WI38 (cell line): ENCODE measurements around the gene CFL1.

Source experiments
- H3K4me3 ChIP-seq: 2 replicates; pipeline ENCODE4 v1.5.1; 2011; ENCODE audit warnings: low read depth, mild to moderate bottlenecking, control low read depth, low read length
- TF ChIP-seq, protein P1 (sequence below): IDR thresholded peaks from 2 replicates; pipeline ENCODE4 v1.5.1; 2012; ENCODE audit warnings: low read depth, mild to moderate bottlenecking, control low read depth, low read length

Gene CFL1

DNA sequence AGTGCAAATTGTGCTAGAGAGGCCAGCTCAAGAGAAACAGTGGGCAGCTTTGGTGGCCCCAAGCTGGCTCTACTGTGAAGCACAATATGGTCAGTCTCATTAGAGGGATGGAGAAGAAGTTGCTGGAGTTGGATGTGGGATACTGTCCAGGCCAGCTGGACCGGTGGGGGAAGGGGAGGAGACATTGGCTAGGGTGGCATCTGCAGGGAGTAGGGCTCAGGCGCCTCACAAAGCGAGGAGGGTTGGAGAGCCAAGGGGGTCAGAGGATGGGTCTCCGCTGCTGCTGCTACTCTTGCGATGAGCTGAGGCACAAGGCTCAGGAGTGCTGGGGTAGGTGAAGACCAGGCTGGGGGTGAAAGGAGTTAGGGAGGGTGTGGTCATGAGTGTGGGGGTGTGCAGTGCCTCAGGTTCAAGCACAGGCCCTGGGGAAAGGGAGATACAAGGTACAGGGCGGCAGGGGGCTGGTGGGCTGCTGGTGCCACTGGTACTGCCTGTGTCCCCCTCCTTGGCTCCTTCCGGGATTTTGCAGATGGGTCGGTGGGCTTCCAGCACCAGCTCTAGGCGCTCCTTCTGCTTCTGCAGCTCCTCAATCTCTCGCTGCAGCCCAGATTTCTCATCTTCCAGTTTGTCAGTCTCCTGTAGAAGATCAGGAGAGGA is 34.8 kb upstream of the CFL1 start:
- TF ChIP-seq, protein P1, sequence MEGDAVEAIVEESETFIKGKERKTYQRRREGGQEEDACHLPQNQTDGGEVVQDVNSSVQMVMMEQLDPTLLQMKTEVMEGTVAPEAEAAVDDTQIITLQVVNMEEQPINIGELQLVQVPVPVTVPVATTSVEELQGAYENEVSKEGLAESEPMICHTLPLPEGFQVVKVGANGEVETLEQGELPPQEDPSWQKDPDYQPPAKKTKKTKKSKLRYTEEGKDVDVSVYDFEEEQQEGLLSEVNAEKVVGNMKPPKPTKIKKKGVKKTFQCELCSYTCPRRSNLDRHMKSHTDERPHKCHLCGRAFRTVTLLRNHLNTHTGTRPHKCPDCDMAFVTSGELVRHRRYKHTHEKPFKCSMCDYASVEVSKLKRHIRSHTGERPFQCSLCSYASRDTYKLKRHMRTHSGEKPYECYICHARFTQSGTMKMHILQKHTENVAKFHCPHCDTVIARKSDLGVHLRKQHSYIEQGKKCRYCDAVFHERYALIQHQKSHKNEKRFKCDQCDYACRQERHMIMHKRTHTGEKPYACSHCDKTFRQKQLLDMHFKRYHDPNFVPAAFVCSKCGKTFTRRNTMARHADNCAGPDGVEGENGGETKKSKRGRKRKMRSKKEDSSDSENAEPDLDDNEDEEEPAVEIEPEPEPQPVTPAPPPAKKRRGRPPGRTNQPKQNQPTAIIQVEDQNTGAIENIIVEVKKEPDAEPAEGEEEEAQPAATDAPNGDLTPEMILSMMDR: no peak
- H3K4me3 ChIP-seq: peak overlapping the region; percentile 60

DNA sequence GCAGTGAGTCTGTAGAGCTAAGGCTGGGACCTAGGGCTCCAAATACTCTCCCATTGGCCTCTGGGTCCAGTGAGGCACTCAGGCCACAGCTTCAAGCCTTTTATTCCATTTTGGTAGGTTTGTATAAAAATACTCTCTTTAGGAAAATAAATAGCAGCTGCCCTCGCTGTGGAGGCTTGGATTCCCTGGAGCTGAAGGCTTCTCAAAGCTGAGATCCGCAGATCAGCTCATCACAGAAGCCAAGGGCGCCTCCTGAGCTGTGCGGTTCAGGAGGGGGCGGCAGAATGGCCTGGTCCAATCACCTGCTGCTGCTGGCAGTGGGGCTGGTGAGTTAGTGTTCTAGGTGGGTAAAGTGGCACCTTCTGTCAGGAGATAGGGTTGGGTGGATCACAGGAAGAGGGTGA is 34.2 kb upstream of the CFL1 start:
- H3K4me3 ChIP-seq: peak overlapping the region; percentile 60

DNA sequence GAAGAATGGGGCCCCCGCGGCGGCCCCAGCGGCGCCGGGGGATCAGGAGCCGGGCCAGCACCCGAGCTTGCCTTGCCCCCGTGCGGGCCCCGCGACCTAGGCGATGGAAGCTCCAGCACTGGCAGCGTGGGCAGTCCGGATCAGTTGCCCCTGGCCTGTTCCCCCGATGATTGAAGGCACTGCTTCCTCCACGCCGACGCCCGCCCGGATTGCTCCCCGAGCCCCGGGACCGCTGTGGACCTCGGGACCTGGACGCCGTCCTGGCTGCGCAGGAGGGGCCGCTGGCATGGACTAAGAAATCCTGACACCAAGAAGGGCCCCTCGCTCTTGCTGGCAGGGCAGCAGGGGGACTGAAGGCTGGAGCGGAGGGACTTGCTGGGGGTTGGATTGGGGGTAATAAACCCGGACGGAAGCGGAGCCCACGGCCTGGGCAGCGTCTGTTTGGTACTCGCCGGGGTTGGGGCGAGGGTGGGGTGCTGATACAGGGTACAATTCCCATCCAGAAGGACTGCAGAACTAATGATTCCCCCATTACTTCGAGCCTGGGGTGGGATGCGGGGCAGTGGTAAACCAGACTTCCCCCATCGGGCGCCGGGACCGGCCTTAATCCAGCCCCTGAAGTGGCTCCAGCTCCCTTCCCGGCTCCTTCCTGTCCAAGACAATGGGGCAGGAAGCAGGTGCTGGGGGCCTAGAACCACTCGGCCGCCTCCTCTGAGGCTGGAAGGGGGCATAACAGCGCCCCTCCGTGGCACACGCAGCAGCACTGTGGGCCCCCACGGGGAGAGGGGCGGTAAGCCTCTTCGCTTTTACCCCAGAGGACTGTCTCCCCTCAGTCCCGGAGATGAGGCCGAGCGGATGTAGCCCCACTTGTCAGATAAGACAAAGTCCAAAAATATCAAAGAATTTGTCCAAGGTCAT is 33.5 kb upstream of the CFL1 start:
- H3K4me3 ChIP-seq: peak overlapping the region; percentile 60
- TF ChIP-seq, protein P1: 0 out of 2 replicates have a peak, but pooled peaks have one; percentile 13

DNA sequence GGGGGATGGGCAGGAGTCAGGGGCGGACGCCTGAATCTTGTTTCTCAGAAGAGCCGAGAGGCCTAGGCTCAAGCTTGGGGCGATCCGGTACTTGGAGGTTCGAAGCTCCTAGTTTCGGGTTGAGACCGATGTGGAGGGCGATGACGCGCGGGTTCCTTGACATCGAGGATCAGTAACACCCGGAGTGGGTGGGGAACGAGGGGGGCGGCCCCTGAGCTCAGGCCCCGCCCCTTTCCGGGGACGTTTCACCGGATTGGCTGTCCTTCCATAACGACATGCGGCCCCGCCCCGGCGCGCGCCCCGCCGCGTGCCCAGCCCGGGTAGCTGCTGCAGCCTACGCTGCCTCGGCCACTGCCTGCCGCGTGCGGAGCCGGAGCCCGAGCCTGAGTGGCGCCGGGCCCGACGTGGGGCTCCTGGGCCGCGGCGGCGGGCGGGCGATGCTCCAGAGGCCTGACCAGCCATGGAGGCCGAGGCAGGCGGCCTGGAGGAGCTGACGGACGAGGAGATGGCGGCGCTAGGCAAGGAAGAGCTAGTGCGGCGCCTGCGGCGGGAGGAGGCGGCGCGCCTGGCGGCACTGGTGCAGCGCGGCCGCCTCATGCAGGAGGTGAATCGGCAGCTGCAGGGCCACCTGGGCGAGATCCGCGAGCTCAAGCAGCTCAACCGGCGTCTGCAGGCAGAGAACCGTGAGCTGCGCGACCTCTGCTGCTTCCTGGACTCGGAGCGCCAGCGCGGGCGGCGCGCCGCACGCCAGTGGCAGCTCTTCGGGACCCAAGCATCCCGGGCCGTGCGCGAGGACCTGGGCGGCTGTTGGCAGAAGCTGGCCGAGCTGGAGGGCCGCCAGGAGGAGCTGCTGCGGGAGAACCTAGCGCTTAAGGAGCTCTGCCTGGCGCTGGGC is 32.6 kb upstream of the CFL1 start, which contains the start of gene CCDC85B:
TSS of gene CCDC85B (plus strand) at position 350 of the 895 bp plus-strand sequence. CDS start at position 461, 111 bp downstream.
- TF ChIP-seq, protein P1: no peak

GRCh38 chr11:65888163-65888814 is 30.3 kb upstream of the CFL1 start, which contains the start of gene FIBP:
Gene FIBP, minus strand, starts transcription at chr11:65888471. Its CDS starts 53 bp downstream, at chr11:65888418.
- peak within 1 kb of the TSS; percentile 78 for H3K4me3 ChIP-seq

More for the DNA sequence above, 32.6 kb upstream of the CFL1 start, which contains the start of gene CCDC85B:
- peak within 1 kb of the TSS; percentile 78 for H3K4me3 ChIP-seq

GRCh38 chr11:65887723-65888162 is 29.8 kb upstream of the CFL1 start:
- TF ChIP-seq, protein P1: no peak
- H3K4me3 ChIP-seq: peak overlapping the region; percentile 78

More at GRCh38 chr11:65888163-65888814, 30.3 kb upstream of the CFL1 start, which contains the start of gene FIBP:
- TF ChIP-seq, protein P1: peak; percentile 78
